HG02840 (cell line): Measurements from ENCODE around the gene NKAIN2.
"Not testable (repeated sequence)": the region's sequence is repeated elsewhere in the genome, so short reads cannot be mapped to it uniquely, and the experiment has no call there.

Source experiments
- ATAC-seq: cut with Tn5 transposase; IDR thresholded peaks from one replicate; pipeline ENCODE4 v1.9.1; 2021; ENCODE audit warnings: mild to moderate bottlenecking, moderate library complexity, moderate number of reproducible peaks; ENCODE audit not compliant: unreplicated experiment, low FRiP score

NKAIN2 gene

GRCh38 chr6:123945386-123945785 is 141.7 kb downstream of the NKAIN2 start:
- no peak for ATAC-seq

DNA sequence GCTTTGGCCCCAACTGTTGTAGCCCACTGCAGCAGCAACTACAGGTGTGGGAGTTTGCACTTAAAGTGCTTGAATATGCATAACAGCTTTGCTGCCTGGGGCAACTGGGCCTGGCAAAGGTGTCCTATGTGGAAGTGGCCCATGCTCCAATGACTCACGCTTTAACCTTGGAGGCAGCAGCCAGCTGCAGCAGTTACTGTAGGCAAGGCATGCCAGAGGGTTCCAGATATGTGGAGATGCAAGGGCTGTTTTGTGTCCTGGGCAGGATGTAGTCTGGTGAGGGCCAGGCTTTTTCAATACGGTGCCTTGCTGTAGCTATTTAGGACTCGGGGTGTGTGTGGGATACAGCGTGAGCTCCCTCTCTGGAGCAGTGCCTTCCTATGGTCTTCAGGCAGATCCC is 150.3 kb downstream of the NKAIN2 start:
- ATAC-seq, result no peak

DNA sequence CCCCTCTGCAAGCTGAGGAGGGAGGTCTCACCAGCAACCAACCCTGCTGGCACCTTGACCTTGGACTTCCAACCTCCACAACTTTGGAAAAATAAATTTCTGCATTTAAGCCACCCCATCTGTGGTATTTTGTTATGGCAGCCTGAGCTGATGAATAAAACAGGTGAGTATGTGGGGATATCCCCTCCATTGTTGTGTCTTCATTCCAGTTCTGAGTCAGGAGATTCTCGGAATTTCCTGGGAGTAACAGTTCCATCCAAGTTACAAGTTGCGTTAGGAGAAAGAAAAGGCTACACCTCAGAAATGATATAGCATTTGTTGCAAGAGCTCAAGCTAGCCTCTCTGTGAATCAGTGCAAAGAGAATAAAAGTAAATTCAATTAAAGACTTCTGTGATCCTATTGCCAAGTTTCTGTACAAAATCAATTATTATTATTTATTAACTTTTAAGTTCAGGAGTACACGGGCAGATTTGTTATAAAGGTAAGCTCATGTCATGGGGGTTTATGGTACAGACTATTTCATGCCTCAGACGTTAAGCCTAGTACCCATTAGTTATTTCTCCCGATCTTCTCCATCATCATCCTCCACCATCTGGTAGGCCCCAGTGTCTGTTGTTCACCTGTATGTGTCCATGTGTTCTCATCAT is 153.0 kb downstream of the NKAIN2 start:
- ATAC-seq, result no peak

DNA sequence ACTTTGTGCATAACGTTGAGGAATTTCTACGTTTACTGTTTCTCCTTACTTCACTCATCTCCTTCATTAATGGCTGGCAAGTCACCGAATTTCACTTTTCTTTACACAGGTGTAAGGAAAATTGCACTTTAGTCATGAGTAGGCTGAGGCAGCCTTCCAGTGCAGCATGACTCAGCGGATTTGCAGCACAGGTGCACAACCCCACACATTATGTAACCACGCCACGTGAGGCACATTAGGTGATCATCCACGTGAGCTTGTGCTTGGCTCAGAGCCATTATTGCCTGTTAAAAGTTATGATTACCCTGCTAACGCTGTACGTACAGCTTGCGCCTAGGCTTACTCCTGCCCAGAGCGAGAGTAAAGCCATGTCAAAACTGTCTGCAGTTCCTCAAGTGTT is 158.8 kb downstream of the NKAIN2 start:
- no peak for ATAC-seq

- no peak for ATAC-seq
Observed at GRCh38 chr6:123965894-123966293, 162.2 kb downstream of the NKAIN2 start.

- no peak for ATAC-seq
Observed at GRCh38 chr6:123966618-123967017, 163.0 kb downstream of the NKAIN2 start.

- no peak for ATAC-seq
Observed at GRCh38 chr6:123967905-123968304, 164.2 kb downstream of the NKAIN2 start.

GRCh38 chr6:123972600-123973294 is 169.1 kb downstream of the NKAIN2 start:
- no peak for ATAC-seq

DNA sequence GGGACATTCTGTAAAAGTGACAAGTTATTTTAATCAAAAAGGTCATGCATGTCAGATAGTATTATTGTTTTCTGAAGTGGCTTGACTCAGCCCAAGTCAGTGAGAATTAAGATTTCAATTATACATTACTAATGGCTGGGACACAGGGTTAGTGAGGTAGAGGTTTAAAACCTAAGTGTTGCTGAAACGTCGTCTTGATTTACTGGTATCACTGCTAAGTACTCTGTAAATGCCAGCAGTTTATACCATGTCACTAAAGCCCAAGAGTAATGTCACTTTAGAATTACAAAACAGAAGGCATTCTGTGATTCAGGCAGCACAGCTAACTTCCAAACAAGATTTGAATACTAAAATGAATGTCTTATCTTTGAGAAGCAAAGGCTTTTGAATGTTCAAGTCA is 176.6 kb downstream of the NKAIN2 start:
- no peak for ATAC-seq

GRCh38 chr6:123986938-123987337 is 183.3 kb downstream of the NKAIN2 start:
- no peak for ATAC-seq

DNA sequence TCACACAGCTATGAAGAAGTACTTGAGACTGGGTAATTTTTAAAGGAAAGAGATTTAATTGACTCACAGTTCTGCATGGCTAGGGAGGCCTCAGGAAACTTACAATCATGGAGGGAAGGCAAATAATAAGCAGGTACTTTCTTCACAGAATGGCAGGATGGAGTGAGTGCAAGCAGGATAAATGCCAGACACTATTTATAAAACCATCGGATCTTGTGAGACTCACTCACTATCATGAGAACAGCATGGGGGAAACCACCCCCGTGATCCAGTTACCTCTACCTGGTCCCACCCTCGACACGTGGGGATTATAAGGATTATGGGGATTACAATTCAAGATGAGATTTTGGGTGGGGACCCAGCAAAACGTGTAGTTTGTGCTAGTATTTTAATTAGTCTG is 186.3 kb downstream of the NKAIN2 start:
- not testable (repeated sequence) for ATAC-seq

DNA sequence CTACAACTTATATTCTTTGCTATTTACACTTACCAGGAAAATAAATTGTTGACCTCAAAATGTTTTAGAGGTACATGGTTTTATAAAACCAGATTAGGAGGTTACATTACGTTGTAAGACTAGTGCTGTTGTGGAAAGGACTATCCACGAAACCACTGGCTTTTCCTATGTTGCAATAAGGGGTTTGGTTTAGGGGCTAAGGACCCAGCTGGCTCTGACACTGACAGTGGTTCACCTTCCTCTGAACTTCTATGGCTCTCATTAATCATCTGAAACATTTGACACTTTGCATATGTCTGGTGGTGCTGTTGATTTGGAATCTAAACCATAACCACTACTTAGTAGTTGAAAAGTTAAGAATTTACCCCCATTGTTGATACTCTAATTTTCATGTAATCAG is 186.7 kb downstream of the NKAIN2 start:
- ATAC-seq, result no peak

DNA sequence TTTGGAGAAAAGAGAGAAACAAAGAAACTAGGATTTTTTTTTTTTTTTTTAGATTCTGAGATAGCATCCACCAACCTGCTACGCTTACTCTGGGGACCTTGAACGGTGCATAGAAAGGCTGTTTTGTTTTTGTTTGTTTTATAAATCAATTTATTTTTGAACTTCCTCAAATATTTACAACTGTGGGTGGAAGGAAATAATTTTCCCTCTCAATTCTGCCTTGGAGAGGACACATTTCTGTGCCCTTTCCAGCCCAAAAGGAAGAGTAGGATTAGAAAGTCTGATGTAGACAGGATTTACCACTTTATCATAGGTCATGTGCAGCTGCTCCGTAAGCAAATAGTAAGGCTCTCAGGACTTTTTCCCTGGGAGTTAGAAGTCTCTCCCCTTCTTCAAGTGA is 190.5 kb downstream of the NKAIN2 start:
- no peak for ATAC-seq

- ATAC-seq, result no peak
Observed at GRCh38 chr6:123994891-123995635, 191.4 kb downstream of the NKAIN2 start.

DNA sequence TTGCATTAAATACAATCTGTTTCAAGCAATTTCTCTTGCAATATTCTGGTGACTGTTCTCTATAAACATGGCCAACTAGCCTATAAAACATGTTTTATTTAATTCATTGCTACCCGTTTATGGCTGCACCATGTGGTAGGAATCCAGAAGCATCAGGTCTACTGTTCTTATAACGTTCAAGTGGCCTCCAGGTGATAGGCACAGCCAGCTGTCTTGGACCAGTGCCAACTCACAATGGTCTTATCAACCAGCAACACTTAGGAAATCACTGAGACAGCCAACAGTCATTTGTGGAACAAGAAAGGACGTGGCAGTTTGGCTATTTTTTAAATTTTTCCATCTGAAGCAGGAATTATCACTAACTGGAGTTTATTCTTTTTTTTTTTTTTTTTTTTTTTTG is 193.6 kb downstream of the NKAIN2 start:
- ATAC-seq, result no peak

- ATAC-seq, result no peak
Observed at GRCh38 chr6:124002377-124003081, 198.9 kb downstream of the NKAIN2 start.

DNA sequence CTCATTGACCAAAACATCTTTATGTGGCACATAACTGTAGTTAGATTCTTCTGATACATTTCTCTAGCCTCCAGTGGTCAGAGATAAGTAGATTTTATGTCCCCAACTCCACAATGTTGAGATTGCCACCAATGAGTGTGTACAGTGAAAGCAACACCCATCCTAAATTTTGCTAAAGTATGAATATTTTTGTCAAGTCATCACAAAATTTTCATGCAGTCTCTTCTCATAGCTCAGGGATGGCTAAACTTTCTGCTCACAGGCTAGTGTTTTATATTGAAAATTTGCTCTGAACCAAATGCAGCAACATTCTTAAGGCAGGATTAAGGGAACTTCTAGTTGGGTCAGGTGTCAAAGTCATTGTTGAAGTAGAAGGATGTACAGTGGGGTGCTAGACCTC is 203.6 kb downstream of the NKAIN2 start:
- ATAC-seq, result no peak

DNA sequence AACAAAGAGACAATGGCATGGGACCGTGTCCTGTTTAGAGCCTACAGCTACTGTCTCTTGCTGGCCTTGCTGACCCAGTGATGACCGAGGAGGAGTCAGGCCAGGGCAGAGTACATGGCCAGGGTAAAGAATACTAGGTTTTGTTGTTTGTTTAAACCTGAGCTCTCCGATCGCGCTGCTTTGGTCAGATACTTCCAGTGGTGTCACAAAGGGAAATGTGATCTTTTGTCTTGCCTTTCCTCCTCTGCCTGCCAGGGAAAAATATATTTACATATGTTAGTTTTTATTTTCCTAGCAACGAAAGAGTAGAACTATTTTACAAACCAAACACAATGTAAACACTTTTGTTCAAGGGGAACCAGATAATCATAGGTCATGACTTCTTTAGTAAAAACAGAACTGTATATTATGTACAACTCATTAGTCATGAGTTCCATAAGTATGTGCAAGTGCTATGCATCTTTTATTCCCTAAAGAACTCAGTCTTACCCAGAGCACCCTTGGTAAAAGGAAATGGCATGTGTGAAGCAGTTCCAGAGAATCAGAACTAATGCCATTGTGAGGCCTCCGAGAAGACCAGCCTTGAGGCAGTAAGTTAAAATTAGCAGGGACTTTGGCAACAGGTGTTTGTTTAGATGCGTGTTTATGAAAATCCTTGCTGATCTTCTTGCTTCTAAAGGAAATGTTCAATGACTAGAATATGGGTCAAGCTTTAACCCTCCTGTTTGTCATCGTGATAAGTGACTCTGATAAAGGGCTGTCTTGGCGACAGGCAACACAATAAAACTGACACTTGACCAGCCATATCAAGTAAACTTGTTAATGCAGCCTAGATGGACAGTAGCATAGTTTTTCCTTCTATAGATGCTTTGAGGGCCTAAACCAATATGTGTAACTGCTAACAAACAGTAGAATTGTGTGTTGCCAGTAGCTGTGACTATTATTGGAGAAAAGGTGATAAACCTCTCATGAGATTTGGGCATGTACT is 204.6 kb downstream of the NKAIN2 start:
- no peak for ATAC-seq

GRCh38 chr6:124008988-124009765 is 205.5 kb downstream of the NKAIN2 start:
- ATAC-seq, result no peak
